Amniotic stem cell (primary cell): ENCODE measurements around the gene EPAS1.

Experiments
- DNase-seq: peaks from one replicate; lab custom pipeline; 2025; lab: John Stamatoyannopoulos, UW

The EPAS1 gene

DNA sequence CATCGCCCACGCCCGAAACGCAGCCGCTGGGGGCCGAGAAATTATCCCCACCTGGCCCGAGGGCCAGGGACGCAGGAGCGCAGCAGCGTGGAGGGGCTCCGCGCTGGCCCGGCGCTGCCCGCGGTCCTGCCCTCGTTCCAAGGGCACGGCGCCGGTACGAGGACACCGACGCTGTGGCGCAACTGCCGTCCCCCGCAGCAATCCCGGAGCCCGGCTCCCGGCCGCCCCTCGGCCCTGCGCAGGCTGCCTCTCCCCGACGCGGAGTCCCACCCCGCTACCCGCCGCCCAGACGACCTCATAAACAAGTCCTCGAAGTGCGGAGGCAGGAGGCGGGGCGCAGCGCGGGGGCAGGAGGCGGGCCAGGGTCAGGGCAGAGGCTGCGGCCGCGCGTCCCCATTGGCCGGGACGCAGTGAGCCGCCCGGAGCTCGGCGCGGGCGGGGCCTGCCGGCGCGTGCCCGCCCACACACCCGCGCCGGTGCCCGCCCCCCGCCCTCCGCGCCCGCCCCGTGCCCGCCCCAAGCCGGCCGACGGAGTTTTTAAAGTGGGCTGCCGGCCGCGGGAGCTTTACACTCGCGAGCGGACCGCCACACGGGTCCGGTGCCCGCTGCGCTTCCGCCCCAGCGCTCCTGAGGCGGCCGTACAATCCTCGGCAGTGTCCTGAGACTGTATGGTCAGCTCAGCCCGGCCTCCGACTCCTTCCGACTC lies at the start of gene EPAS1:
Gene EPAS1, plus strand, starts transcription at position 568 of the 706 bp plus-strand sequence. CDS start 505 bp downstream, outside the sequence.
- DNase-seq, result peak; percentile 61

DNA sequence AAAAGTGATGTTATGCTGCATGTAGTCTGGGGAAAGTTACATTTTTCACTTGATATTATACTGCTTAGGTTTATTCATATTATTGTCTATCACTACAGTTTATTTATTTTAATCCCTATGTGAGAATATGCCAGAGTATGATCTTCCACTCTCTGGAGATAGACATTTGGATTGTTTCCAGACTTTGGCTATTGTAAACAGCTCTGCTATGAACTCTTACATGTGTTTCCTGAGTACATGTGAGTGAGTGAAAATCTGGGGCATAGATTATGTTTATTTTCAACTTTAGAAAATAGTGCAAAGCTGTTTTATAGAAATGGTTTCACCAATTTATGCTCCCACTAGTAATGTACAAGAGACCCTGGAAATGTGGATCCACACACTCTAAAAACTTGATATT lies 49.0 kb upstream of the EPAS1 start:
- DNase-seq, result no peak

DNA sequence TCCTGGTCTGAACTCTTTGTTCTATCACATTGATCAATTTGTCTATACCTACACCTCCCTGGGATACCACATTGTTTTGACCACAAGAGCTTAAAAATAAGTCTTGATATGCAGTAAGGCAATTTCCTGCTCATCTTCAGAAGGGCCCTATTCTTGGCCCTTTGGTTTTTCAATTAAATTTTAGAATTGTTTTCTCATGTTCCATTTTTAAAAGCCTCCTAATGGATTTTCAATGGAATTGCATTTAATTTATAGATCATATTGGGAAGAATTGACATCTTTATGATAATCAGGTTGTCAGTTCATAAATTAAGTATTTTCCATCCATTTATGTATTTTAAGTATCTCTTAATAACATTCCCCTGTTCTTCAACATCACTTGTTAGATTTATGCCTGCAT lies 47.6 kb upstream of the EPAS1 start:
- no peak for DNase-seq

DNA sequence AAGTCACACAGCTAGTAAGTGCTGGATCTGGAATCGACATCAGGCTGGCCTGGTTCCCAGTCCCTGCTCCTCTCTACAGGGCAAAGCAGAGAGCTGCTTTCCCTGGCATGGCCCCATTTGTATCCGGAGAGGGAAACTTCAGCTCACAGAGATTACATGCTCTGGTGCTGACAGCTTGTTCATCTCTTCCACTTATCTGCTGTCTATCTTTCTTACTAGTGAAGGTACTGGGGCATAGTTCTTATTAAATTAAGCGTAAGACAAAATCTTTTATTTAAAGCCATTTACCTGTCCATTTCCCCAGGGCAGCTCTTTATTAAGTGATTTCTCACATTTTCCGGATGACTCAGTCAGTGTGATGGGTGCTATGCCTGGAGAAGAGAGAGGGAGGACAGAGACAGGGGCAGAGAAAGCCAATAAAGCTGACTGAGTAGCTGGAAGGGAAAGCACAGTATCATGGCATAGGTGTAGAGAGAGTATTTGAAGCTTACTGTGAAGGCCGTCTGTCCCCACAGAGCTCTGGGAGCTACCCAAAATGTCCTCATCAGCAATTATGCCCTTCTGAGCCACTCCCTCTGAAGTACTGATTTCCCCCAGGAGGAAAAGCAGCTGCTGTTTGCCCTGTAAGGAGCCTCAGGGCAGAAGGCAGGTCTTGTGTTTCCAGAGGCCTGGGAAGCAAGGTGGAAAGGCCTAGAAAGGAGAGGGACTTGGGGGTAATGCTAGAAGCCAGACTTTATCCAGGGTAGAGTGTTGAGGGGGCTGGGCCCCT lies 44.1 kb upstream of the EPAS1 start:
- DNase-seq, result peak; percentile 39

DNA sequence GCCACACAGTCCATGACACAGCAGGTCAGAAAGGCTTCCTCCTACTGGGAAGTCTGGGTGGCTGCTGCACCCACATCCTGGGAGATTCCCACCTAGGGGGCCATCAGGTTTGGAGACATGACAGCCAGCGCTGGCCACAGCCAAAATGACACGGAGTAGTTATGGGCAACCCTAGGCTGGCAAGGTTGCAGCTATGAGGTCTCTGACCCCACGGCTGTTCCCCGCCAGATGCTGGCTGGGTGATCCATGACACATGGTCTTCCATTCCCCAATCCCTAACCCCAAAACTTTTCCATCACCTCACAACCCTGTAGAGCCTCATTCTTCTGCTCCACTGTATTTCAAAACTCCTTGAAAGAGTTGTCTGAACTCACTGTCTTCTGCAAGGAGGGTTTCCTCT lies 42.7 kb upstream of the EPAS1 start:
- no peak for DNase-seq

DNA sequence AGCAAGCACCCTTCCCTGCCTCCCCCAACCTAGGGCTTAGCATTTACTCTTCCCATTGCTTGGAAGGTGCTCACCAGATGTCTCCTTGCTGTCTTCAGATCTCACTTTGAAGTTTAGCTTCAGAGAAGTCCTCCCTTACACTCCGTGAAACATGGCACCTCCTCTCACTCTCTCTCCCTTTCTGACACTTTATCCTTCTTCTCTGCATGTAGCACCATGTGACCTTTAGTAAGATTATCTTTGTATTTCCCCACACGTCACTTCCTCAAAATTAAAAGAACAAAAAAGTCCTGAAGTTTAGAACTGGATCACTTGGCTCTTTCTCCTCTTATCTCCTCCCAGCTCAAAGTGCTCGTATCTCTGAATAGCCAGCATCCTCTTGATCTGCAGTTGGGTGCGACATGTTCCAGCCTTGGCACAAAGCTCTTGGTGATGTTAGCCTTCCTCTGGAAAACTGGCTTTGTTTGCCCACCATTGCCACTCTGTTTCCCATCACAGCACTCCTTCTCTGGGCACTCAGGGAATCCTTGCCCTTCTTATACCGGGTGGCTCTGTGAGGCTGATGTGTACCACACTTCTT lies 40.6 kb upstream of the EPAS1 start:
- no peak for DNase-seq

DNA sequence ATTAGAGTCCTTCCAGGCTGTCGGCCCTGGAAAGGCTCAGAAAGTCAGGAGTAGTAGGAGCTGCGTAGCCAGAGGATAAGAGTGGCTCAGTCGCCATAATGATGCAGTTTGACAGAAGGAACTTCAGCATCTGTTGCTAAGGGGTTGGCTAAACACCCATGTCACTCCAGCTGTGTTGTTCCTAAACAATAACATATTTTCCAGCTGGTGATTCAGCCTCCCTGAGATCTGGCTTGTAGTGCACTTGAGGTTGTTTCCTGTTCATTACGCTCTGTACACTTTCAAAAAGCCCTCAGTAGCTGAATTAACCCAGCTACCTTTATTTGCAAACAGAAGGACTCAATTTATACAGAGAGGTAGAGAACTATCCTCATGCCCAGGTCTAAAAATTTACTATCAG lies 39.7 kb upstream of the EPAS1 start:
- no peak for DNase-seq

DNA sequence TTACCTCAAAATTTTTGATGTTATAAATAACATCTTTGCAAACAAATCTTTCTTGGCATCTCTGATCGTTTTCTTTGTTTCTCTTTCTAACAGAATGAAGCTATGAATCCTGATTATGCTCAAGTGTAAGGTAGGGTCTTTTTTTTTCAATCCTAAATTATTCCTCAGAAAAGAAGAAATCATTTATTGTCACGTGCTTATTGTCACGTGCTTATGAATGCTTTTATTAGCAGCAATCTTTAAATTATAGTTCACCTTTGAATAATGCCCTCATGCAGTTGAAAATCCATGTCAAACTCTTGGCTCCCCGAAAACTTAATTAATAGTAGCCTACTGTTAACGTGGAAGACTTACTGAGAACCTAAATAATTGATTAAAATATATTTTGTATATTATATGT lies 39.2 kb upstream of the EPAS1 start:
- no peak for DNase-seq

DNA sequence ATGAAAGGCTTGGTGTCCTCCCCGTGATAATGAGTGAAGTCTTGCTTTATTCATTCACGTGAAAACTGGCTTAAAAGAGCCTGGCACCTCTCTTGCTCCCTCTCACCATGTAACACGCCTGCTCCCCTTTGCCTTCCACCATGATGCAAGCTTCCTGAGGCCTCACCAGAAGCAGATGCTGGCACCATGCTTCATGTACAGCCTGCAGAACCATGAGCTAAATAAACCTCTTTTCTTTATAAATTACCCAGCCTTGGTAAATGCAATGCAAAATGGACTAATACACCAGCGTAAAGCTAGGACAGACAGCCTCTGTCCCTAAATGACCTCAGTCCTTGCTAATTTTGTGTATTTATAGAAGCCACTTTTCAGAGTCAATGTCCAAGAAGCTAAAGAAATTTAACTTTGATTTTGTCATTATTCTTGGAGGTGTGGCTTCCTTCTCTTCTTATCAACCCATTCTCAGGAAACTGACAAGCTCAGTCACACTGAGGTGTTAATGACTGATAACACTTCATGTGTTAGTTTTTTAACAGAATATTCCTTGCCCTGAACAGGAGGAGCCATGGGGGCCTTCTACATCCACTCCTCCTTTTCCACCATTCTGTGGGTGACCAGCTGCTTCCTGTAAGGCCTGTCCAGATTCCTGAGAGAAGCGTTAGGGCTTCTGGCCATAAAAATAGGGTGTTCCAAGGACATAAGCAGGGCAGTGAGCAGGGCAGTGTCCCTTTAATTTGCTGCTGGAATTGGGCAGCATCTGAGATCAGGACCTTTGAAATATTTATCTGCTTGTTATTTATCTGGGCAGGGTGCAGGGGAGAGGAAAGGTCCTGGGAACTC lies 38.0 kb upstream of the EPAS1 start:
- no peak for DNase-seq

DNA sequence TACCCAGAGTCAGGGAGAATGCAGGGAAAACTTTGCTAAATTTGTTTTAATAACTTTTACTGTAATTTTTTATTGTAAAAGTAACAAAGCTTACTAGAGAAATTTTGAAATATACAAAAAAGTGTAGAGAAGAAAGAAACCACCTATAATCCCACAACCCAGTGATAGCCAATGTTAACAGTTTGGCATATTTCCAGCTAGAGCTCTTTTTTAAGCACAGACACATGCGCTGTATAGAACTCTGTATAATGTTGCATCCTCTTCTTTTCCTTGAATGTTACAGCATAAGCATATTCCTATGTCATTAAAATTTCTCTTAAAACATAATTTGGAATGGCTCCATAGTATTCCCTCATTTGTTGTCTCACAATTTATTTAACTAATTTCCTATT lies 37.4 kb upstream of the EPAS1 start:
- DNase-seq, result no peak

DNA sequence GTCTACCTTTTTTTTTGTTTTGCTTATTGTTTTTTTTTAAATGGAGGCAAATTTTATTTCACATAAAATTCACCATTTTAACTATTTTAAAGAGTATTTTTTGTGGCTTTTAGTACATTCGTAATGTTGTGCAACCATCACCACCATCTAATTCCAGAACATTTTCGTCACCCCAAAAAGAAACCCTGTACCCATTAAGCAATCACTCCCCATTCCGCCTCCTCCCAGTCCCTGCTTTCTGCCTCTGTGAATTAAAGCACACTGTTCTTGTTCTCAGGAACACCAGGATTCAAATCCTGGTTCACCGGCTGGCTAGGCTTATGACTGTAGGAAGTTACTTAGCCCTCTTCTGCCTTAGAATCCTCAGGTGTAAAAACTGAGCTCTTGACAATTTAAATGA lies 36.9 kb upstream of the EPAS1 start:
- DNase-seq, result no peak

DNA sequence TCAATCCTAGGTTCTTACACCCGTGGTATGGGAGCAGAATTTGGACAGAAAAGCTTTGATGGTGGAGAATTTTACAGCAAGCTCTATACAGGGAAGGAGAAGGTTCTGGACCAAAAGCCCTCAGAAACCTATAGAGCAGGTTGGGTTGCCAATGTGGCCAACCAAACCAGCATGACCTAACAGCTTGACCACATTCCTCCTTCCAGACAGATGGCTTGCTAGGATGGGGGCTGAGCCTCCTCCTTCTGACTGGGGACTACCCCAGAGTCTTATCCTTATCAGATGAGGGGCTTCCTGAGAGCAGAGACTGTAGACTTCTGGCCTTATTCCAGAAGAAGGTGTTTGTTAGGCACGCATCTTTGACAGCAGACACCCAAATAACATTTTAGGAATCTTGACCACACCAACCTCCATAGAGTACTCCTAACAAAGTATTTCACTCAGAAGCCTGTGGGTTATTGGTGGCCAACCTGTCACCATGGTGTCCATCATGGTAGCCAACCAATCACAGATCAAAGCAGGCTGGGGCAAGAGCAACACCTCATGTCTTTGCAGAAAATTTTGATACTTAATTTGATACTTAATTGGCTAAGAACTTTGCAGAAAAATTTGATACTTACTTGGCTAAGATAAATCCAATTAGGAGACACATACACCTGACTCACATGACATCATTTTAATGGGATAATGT lies 34.8 kb upstream of the EPAS1 start:
- no peak for DNase-seq

DNA sequence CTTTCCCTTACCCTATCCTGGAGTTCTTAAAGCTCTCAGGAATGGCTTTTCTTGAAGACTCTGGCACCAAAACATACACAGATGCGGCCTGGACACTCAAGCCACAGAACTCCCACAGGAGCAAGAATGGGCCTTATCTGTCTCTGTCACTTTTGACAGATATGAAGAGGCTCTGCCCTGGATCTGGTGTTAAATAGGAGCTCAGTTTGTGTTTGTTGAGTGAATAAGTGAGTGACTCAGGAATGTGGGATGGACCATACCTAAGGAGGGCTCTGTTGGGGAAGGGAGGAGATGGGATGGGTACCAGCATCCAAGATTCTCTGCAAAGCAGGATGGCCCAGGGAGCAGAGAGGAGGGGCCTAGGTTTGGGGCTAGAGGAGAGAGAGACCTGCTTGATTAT lies 33.9 kb upstream of the EPAS1 start:
- DNase-seq, result no peak

DNA sequence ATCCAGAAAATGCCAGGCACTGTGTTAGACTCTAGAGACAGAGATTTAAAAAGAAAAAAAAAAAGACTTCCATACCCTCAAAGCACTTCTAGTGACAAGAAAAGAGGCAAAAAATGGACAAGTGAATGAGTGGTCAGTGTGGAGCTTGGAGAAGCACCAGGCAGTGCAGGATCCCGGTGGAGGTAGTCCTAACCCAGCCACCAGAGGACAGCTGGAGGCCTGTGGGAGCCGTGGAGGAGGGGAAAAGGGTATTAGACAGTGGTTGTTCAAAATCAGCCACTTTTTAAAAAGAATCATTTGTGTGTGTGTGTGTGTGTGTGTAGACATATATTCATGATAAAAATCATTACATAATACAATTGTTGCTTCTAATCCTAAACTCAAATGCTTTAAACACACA lies 32.8 kb upstream of the EPAS1 start:
- DNase-seq, result no peak

DNA sequence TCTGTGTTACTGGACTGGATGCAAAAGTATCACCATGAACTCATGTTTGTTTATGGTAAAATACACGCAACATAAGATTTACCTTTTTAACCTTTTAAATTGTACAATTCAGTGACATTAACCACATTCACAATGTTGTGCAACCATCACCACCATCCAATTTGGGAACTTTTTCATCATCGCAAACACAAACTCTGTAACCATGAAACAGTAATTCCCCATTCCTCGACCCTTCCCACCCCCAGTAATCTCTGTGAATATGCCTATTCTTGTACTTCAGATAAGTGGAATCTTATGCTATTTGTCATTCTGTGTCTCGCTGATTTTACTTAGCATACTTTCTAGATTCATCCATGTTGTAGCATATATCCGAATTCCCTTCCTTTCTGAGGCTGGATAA lies 31.1 kb upstream of the EPAS1 start:
- DNase-seq, result no peak

DNA sequence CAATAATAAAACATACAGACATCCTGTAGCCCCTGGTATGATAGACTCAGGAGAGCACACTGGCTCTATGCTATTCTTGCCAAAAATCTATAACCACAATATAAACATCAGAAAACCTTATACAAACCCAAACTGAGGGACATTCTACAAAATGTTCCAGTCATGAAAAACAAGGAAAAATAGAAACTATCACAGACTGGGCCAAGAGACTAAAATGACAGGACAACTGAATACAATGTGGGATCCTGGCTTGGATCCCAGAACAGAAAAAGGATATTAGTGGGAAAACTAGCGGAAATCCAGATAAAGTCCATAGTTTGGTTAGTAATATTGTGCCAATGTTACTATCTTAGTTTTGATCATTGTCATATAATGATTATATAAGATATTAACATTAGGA lies 29.6 kb upstream of the EPAS1 start:
- DNase-seq, result no peak

DNA sequence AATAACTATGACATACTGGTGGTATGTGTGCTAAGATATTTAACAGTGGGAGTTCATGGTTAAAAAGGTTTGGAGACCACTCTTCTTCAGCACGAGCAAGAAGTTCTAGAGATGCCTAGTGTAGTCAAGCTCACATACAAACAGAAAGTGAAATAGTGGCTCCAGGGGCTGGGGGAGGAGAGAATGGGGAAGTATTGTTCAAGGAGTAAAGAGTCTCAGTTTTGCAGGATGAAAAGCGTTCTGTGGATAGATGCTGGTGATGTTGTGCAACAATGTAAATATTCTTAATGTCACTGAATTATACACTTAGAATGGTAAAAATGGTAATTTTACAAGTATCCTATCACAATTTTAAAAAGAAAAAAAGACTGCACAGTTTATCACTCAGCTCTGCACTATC lies 29.0 kb upstream of the EPAS1 start:
- DNase-seq, result no peak

DNA sequence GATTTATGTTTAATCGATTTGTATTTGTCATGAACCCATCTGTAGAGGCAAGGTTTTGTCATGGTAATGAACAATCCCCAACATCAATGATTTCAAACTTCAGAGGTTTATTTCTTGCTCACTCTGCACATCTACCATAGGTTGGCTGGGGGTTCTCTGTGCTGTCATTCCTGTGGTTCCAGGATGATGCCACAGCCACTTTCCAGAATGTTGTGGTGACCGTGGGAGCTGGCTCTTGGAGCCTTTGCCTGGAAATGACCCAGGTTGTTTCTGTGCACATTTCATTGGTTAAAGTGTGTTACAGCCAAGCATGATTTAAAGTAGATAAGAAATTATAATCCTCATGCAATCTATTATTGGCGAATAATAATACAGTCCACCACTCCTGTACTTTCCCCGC lies 28.2 kb upstream of the EPAS1 start:
- DNase-seq, result no peak

DNA sequence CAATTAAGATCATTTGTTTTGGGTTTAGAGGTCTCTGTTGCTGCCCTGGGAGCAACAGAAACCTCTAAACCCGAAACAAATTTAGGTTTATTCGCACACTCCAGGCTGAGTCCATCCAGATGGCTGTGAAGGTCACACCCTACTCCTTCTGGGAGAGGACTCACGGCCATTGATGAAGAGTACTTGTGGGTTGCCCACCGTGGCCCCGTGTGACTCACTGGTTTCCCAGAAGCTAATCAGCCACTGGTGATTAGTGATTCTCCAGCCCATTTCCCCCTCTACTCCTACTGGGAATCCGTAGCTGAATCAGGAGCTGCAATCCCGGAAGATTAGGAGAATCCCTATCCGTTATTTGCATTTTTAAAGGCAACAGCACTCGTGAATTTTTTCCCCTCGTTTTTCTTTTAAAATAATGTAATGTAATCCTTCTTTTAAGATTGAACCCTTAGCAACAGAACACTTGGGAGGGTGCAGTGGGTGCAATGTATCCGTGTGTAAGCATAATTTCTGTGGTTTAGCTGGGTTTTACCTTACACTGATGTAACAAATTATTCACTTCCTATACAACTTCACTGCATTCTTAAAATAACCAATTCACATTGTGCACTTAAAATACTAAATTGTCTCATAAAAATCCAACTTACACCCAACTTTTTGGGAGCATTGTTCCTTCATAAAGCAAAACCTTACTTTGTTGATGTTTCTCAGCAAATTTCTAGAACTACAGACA lies 27.5 kb upstream of the EPAS1 start:
- DNase-seq, result no peak

DNA sequence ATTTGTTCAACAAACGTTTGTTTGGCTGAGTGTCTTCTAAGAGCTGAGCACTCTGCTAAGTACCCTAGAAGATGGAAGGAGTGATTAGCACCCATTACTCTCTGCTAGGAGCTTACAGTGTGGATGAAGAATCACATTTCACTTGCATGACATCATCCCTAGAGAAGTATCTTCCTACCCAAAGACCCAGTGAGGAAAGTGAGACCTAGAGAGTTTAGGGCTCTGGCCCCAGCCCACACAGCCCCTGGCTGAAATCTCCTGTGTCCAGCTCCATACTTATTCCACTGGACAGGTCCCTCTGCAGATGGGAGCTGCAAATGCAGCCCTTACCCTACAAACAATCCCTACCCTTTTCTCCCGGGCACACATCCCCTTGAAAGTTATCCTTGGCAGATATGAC lies 26.8 kb upstream of the EPAS1 start:
- no peak for DNase-seq

DNA sequence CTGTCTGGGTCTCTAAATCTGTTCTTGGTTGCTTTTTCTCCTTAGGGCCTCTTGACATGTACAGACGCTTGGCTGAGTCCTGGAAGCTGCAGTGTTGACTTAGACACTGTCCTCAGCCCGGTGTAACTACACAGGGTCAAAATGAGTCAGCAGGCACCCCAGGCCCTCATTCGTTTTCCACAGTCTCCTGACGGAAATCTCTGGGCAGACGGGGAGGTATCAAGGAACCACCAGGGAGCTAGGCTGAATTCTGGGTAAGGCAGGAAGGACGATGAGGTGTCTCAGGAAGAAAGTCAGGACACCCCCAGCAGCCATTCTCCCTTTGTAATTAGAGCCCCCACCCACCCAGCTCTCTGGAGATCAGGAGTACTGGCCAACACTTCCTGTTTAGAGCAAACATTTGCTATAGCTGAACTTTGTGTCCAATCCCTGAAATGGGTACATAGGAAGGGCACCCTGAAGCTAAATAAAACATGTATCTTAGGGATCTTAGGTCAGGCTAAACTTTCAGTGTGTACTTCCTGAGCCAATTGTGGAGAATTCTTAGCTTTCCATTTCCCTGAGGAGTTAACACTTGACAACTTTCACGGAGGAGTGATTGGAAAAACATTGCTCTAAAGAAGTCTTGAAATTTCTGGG lies 23.9 kb upstream of the EPAS1 start:
- DNase-seq, result no peak
